Type B pancreatic cell (in vitro differentiated cells): ENCODE results near the gene DDX11. TPM values are rescaled to one million over a fixed set of nuclear protein-coding genes. Genes with fewer than 3 reads are reported as not detected.
"Not testable (repeated sequence)": the region's sequence is repeated elsewhere in the genome, so short reads cannot be mapped to it uniquely, and the experiment has no call there.

Experiments used
- DNase-seq: peaks from one replicate; pipeline ENCODE4 v3.0.0; 2021; ENCODE audit warnings: mixed read lengths; ENCODE audit not compliant: unreplicated experiment; ENCODE audit errors: extremely low spot score
- H3K27ac Mint-ChIP-seq: 2 replicates; pipeline ENCODE4 v1.8.0; 2021; ENCODE audit warnings: mild to moderate bottlenecking, mixed read lengths
- H3K27me3 Mint-ChIP-seq: 2 replicates; pipeline ENCODE4 v1.8.0; 2021; ENCODE audit warnings: mixed read lengths
- H3K36me3 Mint-ChIP-seq: 2 replicates; pipeline ENCODE4 v1.8.0; 2021; ENCODE audit warnings: mixed read lengths
- H3K4me1 Mint-ChIP-seq: one replicate; pipeline ENCODE4 v1.8.0; 2021; ENCODE audit warnings: mixed read lengths; ENCODE audit not compliant: unreplicated experiment
- H3K4me3 Mint-ChIP-seq: 2 replicates; pipeline ENCODE4 v1.8.0; 2021; ENCODE audit warnings: mild to moderate bottlenecking, mixed read lengths
- H3K9me3 Mint-ChIP-seq: 2 replicates; pipeline ENCODE4 v1.8.0; 2021; ENCODE audit warnings: mixed read lengths
- total RNA-seq: library from RNA; stranded (reverse); gene quantifications from 2 replicates; pipeline ENCODE4 v1.2.1, GENCODE V29; 2021; ENCODE audit warnings: low replicate concordance
- TF ChIP-seq, protein P1 (sequence below): fragments of 200-600 bp; sonication (generic); conservative IDR thresholded peaks from 2 replicates; pipeline ENCODE4 v1.5.0; 2021; ENCODE audit warnings: antibody characterized with exemption, mild to moderate bottlenecking

Gene DDX11
- total RNA-seq, 1 donor from 2014 or later: 144 TPM

DNA sequence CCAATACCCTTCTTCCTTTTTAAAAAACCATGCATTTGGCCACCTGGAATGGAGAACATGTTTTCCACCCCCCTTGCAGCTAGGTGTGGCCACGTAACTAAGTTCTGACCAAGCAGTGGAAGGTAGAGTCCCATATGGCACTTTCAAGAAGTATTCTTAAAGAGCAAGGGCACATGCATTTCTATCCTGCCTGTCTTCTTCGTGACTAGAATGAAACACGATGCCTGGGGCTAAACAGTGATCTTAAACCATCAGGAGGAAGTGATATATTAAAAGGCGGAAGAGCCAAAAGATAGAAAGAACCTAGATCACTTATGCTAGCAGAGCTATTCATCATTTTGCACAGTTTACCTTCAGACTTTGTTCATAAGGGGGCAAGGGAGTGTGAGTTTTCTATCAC is 16.0 kb upstream of the DDX11 start:
- H3K9me3 Mint-ChIP-seq: no peaks in the 10 kb centered on the region

DNA sequence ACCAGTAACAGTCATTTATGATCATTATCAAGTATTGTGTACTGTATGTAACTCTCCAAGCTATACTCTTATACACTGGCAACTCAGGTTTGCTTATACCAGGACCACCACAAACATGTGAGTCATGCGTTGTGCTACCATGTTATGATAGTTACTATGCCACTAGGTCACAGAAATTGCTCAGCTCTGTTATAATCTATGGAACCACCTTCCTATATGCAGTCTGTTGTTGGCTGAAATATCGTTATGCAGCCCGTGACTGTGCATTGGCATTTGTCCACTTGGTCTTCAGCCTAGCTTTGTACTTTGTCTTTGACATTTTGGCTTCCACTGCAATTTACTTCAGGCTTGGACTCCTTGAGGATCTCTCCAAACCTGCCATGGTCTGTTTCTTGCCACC is 7.5 kb upstream of the DDX11 start:
- not testable (repeated sequence) for H3K9me3 Mint-ChIP-seq, H3K4me1 Mint-ChIP-seq, H3K27ac Mint-ChIP-seq, H3K27me3 Mint-ChIP-seq, H3K36me3 Mint-ChIP-seq, H3K4me3 Mint-ChIP-seq, DNase-seq

More for the DNA sequence above, 16.0 kb upstream of the DDX11 start:
- peaks cover 10% of the 10 kb centered on the region for H3K27me3 Mint-ChIP-seq
- no peak overlapping the region for H3K27ac Mint-ChIP-seq
- H3K36me3 Mint-ChIP-seq: peaks cover 4% of the 10 kb centered on the region
- DNase-seq: no peak
- TF ChIP-seq, protein P1, sequence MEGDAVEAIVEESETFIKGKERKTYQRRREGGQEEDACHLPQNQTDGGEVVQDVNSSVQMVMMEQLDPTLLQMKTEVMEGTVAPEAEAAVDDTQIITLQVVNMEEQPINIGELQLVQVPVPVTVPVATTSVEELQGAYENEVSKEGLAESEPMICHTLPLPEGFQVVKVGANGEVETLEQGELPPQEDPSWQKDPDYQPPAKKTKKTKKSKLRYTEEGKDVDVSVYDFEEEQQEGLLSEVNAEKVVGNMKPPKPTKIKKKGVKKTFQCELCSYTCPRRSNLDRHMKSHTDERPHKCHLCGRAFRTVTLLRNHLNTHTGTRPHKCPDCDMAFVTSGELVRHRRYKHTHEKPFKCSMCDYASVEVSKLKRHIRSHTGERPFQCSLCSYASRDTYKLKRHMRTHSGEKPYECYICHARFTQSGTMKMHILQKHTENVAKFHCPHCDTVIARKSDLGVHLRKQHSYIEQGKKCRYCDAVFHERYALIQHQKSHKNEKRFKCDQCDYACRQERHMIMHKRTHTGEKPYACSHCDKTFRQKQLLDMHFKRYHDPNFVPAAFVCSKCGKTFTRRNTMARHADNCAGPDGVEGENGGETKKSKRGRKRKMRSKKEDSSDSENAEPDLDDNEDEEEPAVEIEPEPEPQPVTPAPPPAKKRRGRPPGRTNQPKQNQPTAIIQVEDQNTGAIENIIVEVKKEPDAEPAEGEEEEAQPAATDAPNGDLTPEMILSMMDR: no peak
- no peaks in the 10 kb centered on the region for H3K4me1 Mint-ChIP-seq
- H3K4me3 Mint-ChIP-seq: no peak overlapping the region

DNA sequence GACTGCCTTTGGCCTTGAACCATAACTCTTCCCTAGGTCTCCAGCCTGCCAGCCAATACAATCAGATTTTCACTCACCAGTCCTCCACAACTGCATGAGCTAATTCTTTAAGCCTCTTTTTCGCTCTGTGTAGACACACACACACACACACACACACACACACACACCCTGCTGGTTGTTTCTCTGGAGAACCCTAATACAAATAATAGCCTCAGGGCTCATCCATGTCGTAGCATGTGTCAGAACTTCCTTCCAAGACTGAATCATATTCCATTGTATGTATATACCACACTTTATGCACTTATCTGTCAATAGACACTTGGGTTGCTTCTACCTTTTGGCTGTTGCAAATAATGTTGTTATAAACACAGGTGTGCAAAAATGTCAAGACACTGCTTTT is 6.0 kb upstream of the DDX11 start:
- DNase-seq: not testable (repeated sequence)

DNA sequence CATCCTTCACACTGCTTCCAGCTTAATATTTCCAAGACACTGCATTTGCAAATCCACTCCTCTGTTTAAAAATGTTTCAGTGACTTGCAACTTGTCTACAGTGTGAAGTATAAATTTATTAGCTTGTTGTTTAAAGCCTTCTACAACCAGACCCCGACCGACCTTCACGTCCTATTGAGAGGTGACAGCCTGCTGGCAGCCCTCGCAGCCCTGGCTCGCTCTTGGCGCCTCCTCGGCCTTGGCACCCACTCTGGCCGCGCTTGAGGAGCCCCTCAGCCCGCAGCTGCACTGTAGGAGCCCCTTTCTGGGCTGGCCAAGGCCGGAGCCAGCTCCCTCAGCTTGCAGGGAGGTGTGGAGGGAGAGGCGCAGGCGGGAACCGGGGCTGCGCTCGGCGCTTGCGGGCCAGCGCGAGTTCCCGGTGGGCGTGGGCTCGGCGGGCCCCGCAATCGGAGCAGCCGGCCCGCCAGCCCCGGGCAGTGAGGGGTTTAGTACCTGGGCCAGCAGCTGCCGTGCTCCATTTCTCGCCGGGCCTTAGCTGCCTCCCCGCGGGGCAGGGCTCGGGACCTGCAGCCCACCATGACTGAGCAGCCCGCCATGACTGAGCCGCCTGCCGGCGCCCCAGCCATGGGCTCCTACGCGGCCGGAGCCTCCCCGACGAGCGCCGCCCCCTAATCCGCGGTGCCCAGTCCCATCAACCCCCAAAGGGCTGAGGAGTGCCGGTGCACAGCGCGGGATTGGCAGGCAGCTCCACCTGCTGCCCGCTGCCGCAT is 2.5 kb upstream of the DDX11 start:
- H3K4me3 Mint-ChIP-seq, DNase-seq, H3K36me3 Mint-ChIP-seq, H3K9me3 Mint-ChIP-seq, H3K27me3 Mint-ChIP-seq, H3K27ac Mint-ChIP-seq: not testable (repeated sequence)
- H3K4me1 Mint-ChIP-seq: peaks cover 11% of the 10 kb centered on the region

More for the DNA sequence above, 6.0 kb upstream of the DDX11 start:
- not testable (repeated sequence) for H3K27ac Mint-ChIP-seq, H3K4me1 Mint-ChIP-seq, H3K27me3 Mint-ChIP-seq, H3K9me3 Mint-ChIP-seq, H3K4me3 Mint-ChIP-seq, H3K36me3 Mint-ChIP-seq

DNA sequence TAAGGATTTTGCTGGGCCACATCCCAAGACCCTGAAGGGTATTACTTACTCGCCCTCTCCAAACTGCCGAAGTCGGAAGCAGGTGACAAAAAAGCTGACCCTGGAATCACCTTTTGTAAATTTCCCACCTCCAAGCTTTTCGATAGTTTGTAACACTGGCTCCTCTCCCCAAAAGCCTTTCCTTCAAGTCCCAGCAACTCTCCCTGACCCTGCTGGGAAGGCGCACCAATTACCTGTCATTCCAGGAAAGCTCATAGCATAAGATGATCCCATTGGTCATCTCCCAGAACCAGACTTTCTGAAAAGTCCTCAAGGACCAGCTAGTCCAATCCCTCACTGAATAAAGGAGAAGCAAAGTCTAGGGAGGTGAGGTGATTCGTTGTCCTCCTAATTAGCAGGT is 698 bp upstream of the DDX11 start:
- H3K4me1 Mint-ChIP-seq: peaks cover 11% of the 10 kb centered on the region
- peaks cover 14% of the 10 kb centered on the region for H3K36me3 Mint-ChIP-seq
- not testable (repeated sequence) for H3K27me3 Mint-ChIP-seq, DNase-seq, H3K9me3 Mint-ChIP-seq
- peak overlapping the region; percentile 95 for H3K4me3 Mint-ChIP-seq
- H3K27ac Mint-ChIP-seq: peak overlapping the region; percentile 99

DNA sequence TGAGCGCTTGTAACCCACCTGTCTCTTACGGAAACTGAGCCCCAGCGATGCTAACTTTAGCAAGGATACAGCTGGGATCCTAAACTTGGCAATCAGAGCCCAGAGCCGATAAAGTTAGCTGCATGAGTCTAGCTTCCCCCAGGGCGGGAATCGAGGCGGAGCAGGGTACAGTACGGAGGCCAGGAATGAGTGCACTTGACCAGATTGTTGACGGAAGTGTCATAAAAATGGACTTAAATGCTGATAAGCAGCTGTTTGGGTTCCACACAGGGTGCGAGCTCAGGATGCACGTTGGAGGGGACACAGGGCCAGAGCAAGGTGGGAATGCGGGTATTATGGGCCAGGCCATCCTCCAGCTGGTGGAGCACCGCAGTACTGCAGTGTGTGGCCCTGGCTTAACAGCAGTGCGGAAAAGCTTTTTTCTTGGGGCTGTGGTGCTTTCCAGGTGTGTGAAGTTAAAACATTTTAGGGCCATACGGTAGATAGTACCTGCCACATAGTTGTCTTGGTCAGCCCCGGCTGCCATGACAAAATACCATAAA is 744 bp downstream of the DDX11 start:
- not testable (repeated sequence) for DNase-seq, H3K9me3 Mint-ChIP-seq, H3K27me3 Mint-ChIP-seq
- H3K27ac Mint-ChIP-seq: peak overlapping the region; percentile 99
- TF ChIP-seq, protein P1: peak; percentile 71
- peak overlapping the region; percentile 95 for H3K4me3 Mint-ChIP-seq
- peaks cover 11% of the 10 kb centered on the region for H3K4me1 Mint-ChIP-seq
- peaks cover 18% of the 10 kb centered on the region for H3K36me3 Mint-ChIP-seq

DNA sequence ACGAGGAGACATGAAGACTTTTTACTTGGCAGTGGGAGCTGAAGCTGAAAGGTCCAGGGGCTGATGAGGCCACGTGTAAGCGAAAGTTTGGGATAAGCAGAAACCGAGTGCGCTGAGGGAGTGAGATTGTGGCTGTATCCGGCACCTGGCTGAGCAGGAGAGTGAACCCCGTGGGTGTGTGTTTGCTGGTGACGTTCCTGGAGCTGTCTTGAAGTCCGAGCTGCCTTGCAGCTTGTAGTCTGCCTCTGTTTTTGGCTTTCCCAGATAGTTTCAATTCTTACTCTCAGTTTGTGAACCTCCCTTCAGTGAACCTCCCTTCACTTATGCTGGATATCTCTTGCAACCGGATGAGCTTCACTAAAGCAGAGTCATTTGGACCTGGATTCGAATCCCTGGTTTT is 2.5 kb downstream of the DDX11 start:
- H3K36me3 Mint-ChIP-seq: peaks cover 27% of the 10 kb centered on the region
- DNase-seq, H3K27me3 Mint-ChIP-seq, H3K27ac Mint-ChIP-seq, H3K4me3 Mint-ChIP-seq, H3K9me3 Mint-ChIP-seq: not testable (repeated sequence)
- peaks cover 17% of the 10 kb centered on the region for H3K4me1 Mint-ChIP-seq

DNA sequence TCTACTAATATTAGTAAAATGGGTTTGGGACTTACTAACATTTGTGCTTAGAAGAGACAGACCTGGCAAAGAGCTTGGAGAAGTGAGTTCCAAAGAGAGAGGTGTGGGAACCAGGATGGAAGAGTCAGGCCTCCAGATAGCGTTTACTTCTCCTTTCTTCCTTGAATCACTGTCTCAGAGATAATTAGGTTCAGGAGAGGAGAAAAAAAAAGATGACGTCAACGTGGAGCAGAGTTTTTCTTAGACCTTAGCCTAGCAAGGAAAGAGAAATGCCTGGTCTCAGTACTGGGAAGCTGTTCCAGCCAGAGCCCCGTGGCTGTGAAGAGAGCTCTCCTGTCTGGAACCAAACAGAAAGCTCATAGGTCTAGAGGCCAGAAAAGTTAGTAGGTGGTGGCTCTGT is 3.4 kb downstream of the DDX11 start:
- Mint-ChIP-seq H3K36me3 (peaks cover 29% of the 10 kb centered on the region), H3K27ac (peak overlapping the region; percentile 13), H3K4me1 (peaks cover 17% of the 10 kb centered on the region)
- H3K4me3 Mint-ChIP-seq, H3K9me3 Mint-ChIP-seq, H3K27me3 Mint-ChIP-seq: not testable (repeated sequence)
- peak; percentile 13 for DNase-seq

DNA sequence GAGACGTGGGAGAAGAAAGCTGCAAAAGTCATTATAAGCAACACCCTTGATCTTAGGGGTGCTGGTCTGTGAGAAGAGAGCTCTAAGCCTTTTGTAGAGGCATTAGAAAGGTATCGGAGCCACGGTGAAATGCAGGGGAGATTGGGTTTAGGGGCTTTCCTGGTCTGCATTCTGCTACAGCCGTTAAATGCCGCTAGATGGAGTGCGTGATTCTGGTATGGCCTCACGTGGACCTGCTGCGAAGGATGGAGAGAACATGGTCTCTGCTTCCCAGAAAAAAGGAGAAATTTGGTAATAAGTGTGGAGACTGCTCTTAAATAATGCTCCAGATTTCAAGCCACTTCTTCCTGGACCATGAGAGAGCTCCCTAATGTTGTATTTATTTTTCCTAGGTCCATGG is 4.3 kb downstream of the DDX11 start:
- H3K4me1 Mint-ChIP-seq: peaks cover 14% of the 10 kb centered on the region
- DNase-seq, H3K4me3 Mint-ChIP-seq, H3K27ac Mint-ChIP-seq, H3K27me3 Mint-ChIP-seq, H3K9me3 Mint-ChIP-seq: not testable (repeated sequence)
- peaks cover 29% of the 10 kb centered on the region for H3K36me3 Mint-ChIP-seq

DNA sequence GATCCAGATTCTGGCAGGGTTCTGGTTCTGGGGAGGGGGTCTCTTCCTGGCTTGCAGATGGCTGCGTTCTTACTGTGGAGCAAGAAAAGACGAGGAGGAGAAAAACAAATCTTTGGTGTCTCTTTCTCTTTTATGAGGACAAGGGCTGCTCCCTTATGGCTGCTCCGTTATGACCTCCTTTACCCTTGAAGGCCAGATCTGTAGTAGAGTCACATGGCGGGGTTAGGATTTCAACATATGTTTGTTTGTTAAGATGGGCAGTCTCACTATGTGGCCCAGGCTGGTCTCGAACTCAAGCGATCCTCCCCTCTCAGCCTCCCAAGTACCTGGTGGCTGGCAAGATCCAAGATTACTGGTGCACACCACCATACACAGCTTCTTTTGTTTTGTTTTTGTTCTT is 5.8 kb downstream of the DDX11 start:
- not testable (repeated sequence) for H3K27ac Mint-ChIP-seq, DNase-seq, H3K4me3 Mint-ChIP-seq, H3K9me3 Mint-ChIP-seq, H3K27me3 Mint-ChIP-seq
- Mint-ChIP-seq H3K4me1 (peaks cover 12% of the 10 kb centered on the region), H3K36me3 (peaks cover 33% of the 10 kb centered on the region)

DNA sequence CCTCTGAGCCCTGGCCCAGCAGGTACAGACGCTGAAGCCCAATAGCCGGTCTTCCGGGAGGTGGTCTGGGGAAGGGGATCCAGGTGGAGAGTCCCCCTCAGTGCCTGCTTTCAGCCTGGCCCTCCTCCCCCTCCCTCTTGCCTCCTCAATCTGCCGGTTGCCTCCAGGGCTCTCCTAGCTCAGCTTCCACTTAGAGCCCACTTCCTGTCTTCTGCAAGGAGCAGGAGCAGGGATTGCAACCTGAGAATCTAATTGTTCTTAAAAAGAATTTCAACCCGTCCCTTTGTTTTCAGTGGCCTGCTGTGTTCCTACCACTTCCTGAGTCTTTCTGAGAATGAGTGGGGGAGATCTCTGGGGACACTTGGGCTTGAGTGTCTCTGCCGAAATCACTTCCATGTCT is 6.6 kb downstream of the DDX11 start:
- H3K9me3 Mint-ChIP-seq, H3K27me3 Mint-ChIP-seq, DNase-seq, H3K4me1 Mint-ChIP-seq: not testable (repeated sequence)
- peaks cover 33% of the 10 kb centered on the region for H3K36me3 Mint-ChIP-seq
- peak overlapping the region; percentile 8 for H3K27ac Mint-ChIP-seq
- peak overlapping the region; percentile 1 for H3K4me3 Mint-ChIP-seq

DNA sequence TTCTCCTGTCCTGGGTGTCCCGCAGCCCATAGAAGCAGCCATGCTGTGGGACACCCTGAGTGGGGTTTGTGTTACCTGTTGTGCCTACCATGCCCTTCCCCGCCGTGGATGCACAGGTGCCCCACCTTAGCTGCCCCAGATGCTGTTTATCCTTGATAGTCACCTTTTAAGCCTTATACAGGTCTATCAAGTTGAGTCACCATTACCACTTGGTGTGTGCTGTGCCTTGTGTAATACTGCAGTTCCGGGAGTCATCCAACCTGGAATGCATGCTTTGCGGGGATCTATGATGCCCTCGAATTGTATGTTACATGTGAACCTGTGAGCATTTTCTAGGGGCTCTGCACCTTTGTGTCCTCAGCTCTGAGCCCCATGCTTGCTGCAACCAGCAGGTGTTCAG is 7.6 kb downstream of the DDX11 start:
- not testable (repeated sequence) for H3K9me3 Mint-ChIP-seq, H3K4me3 Mint-ChIP-seq, H3K4me1 Mint-ChIP-seq, H3K27me3 Mint-ChIP-seq, H3K27ac Mint-ChIP-seq, DNase-seq
- H3K36me3 Mint-ChIP-seq: peaks cover 30% of the 10 kb centered on the region
